Thyroid gland (tissue), 4 donors: Measurements from ENCODE around the gene FLRT2. TPM values are rescaled to one million over a fixed set of nuclear protein-coding genes. Genes with fewer than 3 reads are reported as not detected.

Source experiments
- DNase-seq, 2 donors: peaks; one replicate each; pipeline ENCODE4 v3.0.0-alpha.2; 2019
- H3K27ac ChIP-seq, 3 donors: fragments of 200-600 bp; sonication (generic); 1 replicate in 2 of 3; 2 replicates in 1 of 3; pipeline ENCODE4 v1.5.1; 2016 to 2019; ENCODE audit warnings: mild to moderate bottlenecking in 1 of 3, moderate library complexity in 1 of 3
- H3K27me3 ChIP-seq: fragments of 200-600 bp; sonication (generic); one replicate; pipeline ENCODE4 v1.5.1; 2019
- H3K36me3 ChIP-seq, 2 donors: fragments of 200-600 bp; sonication (generic); one replicate each; pipeline ENCODE4 v1.5.1; 2016 to 2019
- H3K4me1 ChIP-seq, 2 donors: fragments of 200-600 bp; sonication (generic); one replicate each; pipeline ENCODE4 v1.5.1; 2017 to 2019
- H3K4me3 ChIP-seq, 3 donors: fragments of 200-600 bp; sonication (generic); replicated peaks in 1 of 3; 1 replicate in 2 of 3; 2 replicates in 1 of 3; pipeline ENCODE4 v1.5.1; 2016; ENCODE audit warnings: mild to moderate bottlenecking in 1 of 3
- H3K9me3 ChIP-seq: fragments of 200-600 bp; sonication (generic); one replicate; pipeline ENCODE4 v1.5.1; 2017
- POLR2A ChIP-seq, 2 donors: fragments of 450-650 bp; IDR thresholded peaks; one replicate each; pipeline ENCODE4 v1.6.1; 2017; ENCODE audit warnings: antibody characterized with exemption in 2 of 2, mild to moderate bottlenecking in 2 of 2, moderate library complexity in 1 of 2
- WGBS, 2 donors: methylation state at CpG; one replicate each; pipeline ENCODE4 v1.1.5; 2017; 5-methylcytosine and 5-hydroxymethylcytosine counted together
- intact Hi-C: fragments of 100-400 bp; cut with DNase I; formaldehyde crosslinking; loops from one replicate; pipeline ENCODE4 v1.15.1; 2023
- total RNA-seq, 4 donors: library from RNA; depleted of rRNA; stranded (reverse); fragments of >200 nt; gene quantifications; one replicate each; pipeline ENCODE4 v1.2.3, GENCODE V29; 2016
- TF ChIP-seq, protein P1 (sequence below), 6 experiments: fragments of 200-600 bp in 3 of 6; fragments of 450-650 bp in 3 of 6; sonication (generic) in 3 of 6; IDR thresholded peaks; one replicate each; pipeline ENCODE4 v1.5.1; 2016 to 2019; ENCODE audit warnings: antibody characterized with exemption in 6 of 6, mild to moderate bottlenecking in 2 of 6, inconsistent platforms in 1 of 6, moderate library complexity in 1 of 6

The FLRT2 gene
- total RNA-seq, 4 donors from 2014 or later, result 9.3 to 38.9 (median 23.5) TPM

DNA sequence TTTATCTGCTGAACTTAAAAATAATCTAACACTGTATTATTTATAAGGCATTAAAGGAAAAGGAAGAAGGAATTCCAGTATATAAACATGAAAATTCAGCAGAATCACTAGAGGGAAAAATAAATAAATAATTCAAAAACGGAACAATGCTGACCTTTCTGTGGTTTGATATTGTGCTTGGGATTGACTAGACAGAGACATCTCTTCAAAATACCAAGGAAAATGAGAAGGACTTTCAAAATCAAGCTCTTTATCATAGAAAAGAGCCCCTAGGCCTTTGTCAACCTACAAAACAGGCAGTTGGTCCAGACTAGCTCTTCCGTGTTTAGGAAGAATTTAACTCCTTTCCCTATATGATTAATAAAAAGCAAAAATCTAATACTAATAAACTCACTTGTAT, 6.3 kb upstream of the FLRT2 start:
- DNase-seq, result no peak
- H3K4me3 ChIP-seq, result no peak overlapping the region
- no peaks in the 10 kb centered on the region for H3K9me3 ChIP-seq
- H3K4me1 ChIP-seq, result peaks cover 9 to 13% of the 10 kb centered on the region in 2 donors
- 86 to 91% methylated on average over 2 of the region's 2 CpGs for WGBS, 2 donors
- intact Hi-C loops, result no loop called here
- no peak for TF ChIP-seq POLR2A (IDR thresholded peaks at IDR 0.05)
- TF ChIP-seq, protein P1, sequence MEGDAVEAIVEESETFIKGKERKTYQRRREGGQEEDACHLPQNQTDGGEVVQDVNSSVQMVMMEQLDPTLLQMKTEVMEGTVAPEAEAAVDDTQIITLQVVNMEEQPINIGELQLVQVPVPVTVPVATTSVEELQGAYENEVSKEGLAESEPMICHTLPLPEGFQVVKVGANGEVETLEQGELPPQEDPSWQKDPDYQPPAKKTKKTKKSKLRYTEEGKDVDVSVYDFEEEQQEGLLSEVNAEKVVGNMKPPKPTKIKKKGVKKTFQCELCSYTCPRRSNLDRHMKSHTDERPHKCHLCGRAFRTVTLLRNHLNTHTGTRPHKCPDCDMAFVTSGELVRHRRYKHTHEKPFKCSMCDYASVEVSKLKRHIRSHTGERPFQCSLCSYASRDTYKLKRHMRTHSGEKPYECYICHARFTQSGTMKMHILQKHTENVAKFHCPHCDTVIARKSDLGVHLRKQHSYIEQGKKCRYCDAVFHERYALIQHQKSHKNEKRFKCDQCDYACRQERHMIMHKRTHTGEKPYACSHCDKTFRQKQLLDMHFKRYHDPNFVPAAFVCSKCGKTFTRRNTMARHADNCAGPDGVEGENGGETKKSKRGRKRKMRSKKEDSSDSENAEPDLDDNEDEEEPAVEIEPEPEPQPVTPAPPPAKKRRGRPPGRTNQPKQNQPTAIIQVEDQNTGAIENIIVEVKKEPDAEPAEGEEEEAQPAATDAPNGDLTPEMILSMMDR (IDR thresholded peaks at IDR 0.05), result no peak
- no peaks in the 10 kb centered on the region for H3K27me3 ChIP-seq
- H3K27ac ChIP-seq, result no peak overlapping the region
- H3K36me3 ChIP-seq, result no peaks in the 10 kb centered on the region

DNA sequence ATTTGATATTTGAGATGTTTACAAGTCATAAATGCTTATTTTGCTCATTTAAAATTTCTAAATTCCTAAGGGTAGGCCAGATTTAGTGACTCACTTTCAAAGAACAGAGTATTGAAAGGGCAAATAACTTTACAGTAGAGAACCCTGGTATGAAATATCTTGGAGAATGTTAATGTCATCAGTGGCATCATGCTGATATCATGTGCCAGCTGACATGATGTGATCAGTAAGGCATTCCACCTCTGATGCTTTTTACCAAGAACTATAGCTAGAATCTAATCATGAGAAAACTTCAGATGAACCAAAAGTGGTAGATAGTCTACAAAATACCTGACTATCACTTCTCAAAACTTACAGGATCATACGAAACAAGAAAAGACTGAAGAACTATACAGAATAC, 2.9 kb upstream of the FLRT2 start:
- H3K9me3 ChIP-seq, result no peaks in the 10 kb centered on the region
- H3K4me3 ChIP-seq, result no peak overlapping the region
- H3K4me1 ChIP-seq, result peaks cover 12 to 32% of the 10 kb centered on the region in 2 donors
- H3K36me3 ChIP-seq, result no peaks in the 10 kb centered on the region
- DNase-seq, result no peak
- intact Hi-C loops, result no loop called here
- H3K27me3 ChIP-seq, result no peaks in the 10 kb centered on the region
- TF ChIP-seq POLR2A (IDR thresholded peaks at IDR 0.05), result no peak
- TF ChIP-seq, protein P1 (IDR thresholded peaks at IDR 0.05), result no peak
- 89 to 94% methylated on average over 1 of the region's 1 CpG for WGBS, 2 donors
- H3K27ac ChIP-seq, result peak overlapping the region in 1 of 3 donors; percentile 79

DNA sequence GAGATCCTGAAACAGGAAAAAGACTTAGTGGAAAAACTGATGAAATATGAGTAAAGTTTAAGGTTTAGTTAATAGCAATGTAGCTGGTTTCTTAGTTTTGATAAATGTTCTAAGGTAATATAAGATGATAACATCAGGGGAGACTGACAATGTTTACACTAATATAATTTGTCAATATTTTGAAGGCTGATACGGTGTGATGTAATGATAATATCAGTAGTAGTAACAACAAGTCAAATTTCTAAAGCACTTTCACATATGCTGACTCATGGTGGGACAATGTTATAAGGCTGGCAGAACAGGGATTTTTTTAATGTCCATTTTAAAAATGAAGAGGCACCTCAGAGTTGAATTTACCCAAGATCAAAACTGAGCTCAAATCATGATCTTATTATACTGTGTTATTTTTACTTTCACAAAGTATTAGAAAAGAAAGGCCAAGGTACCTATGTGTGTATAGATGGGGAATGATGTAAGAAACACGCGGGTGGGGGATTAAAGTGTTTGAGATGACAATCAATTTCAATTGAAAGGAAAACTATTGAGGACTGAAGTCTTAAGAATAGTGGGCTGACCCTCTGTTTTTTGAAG, 2.4 kb upstream of the FLRT2 start:
- Histone ChIP-seq H3K36me3 (no peaks in the 10 kb centered on the region), H3K27ac (peak overlapping the region; percentile 29 to 79 (median 37)), H3K27me3 (no peaks in the 10 kb centered on the region), H3K4me1 (peaks cover 12 to 36% of the 10 kb centered on the region in 2 donors), H3K9me3 (no peaks in the 10 kb centered on the region), H3K4me3 (no peak overlapping the region)
- WGBS, 2 donors, result 42 to 51% methylated on average over 3 of the region's 3 CpGs
- TF ChIP-seq, protein P1 (IDR thresholded peaks at IDR 0.05), result no peak
- TF ChIP-seq POLR2A (IDR thresholded peaks at IDR 0.05), result no peak
- DNase-seq, result no peak
- intact Hi-C loops, result no loop called here

DNA sequence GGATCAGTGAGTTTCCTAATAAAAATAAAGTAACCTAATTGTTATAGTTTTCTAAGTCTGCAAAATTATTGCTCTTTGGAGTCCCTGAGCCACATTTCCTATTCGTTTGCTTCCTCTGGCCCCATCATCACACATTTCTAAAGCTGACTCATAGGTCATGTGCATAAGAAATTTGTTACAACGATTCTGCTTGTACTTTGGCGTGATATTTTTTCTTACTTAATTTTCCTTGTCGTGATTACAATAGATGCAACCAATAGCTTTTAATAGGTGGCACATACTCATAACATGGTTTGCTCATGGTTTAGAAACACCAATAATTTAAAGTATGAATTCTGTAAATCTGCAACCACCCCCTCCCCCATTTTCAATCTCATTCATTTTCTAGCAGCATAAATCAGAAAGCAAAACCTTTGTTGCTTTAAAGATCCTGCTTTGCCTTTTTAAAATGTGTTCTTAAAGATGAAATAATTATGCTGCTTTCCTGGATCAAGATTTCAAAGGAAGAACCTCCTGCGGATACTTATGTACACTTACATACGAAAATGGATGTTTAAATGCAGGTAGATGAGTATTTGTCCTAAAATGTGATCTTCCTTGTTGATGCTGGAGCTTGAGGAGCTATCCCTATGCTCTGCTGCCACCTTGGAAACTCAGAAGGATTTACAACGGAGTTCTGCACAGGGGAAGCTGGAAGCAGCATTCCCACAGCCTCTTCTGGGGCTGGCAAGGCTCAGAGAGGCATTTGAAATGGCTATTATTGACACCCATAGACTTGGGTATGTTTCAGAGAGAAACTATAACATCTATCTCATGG, 1.7 kb upstream of the FLRT2 start:
- TF ChIP-seq POLR2A (IDR thresholded peaks at IDR 0.05), result no peak
- TF ChIP-seq, protein P1 (IDR thresholded peaks at IDR 0.05), result peak in 4 of 6 experiments; percentile 29 to 57 (median 56)
- H3K27me3 ChIP-seq, result no peaks in the 10 kb centered on the region
- peak overlapping the region; percentile 34 to 79 (median 64) for H3K27ac ChIP-seq
- DNase-seq, result peak; percentile 43 to 50
- peaks cover 12 to 40% of the 10 kb centered on the region in 2 donors for H3K4me1 ChIP-seq
- no peaks in the 10 kb centered on the region for H3K9me3 ChIP-seq
- intact Hi-C loops, result no loop called here
- 10 to 14% methylated on average over 7 of the region's 7 CpGs for WGBS, 2 donors
- peak overlapping the region in 2 of 3 donors; percentile 54 to 67 for H3K4me3 ChIP-seq
- H3K36me3 ChIP-seq, result no peaks in the 10 kb centered on the region
